GM12873 (cell line): ENCODE data around the gene KCNIP4.

Experiments used
- TF ChIP-seq, protein P1 (sequence below): IDR thresholded peaks from 2 replicates; pipeline ENCODE4 v1.5.1; 2012; ENCODE audit warnings: low read depth, mild to moderate bottlenecking, moderate library complexity, low read length, control low read depth; ENCODE audit not compliant: insufficient read depth; ENCODE audit errors: missing control alignments

KCNIP4 gene

DNA sequence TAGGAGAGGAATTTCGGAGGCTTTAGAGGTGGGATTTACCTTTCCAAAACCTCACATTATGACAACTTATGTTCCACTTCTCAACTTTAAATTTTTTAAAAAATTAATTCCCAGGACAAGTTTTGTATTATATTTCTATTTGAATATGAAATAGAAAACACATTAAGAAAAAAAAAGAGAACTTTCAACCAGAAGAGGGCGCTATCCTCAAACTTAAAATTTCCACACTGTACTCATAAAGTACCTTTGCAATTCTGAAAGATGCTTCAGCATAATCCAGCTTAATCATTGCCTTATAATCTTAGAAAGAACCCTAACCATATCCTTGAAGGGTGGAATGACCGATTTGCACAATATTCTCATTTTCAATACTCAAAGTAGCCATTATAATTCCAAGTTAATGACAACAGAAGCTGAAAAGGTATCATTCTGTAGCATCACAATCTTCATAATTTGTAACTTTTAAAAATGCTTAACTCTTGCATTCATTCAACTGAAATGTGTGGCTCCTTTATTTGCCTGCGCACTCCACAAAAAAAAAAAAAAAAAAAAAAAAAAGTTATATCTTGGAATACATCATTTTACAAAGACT lies 158.0 kb downstream of the KCNIP4 start:
- TF ChIP-seq, protein P1, sequence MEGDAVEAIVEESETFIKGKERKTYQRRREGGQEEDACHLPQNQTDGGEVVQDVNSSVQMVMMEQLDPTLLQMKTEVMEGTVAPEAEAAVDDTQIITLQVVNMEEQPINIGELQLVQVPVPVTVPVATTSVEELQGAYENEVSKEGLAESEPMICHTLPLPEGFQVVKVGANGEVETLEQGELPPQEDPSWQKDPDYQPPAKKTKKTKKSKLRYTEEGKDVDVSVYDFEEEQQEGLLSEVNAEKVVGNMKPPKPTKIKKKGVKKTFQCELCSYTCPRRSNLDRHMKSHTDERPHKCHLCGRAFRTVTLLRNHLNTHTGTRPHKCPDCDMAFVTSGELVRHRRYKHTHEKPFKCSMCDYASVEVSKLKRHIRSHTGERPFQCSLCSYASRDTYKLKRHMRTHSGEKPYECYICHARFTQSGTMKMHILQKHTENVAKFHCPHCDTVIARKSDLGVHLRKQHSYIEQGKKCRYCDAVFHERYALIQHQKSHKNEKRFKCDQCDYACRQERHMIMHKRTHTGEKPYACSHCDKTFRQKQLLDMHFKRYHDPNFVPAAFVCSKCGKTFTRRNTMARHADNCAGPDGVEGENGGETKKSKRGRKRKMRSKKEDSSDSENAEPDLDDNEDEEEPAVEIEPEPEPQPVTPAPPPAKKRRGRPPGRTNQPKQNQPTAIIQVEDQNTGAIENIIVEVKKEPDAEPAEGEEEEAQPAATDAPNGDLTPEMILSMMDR, result peak; percentile 43

DNA sequence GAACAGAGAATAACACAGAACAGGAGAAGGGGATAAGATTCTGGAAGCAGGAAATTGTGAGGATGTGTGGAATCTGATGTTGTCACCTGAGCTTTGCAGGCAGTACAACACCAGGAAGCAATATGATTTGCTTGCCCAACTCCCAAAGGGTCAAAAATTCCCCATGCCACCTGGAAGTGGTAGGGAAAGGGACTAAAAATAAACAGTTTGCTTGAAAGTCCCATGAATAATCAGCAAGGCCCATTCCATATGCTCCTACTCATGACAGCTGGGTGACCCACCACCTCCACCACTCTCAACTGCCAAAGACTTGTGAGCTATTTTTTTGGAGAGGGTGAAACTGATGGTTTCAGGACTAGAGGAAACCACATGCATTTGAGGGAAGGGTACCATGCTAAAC lies 168.4 kb downstream of the KCNIP4 start:
- TF ChIP-seq, protein P1, result no peak

DNA sequence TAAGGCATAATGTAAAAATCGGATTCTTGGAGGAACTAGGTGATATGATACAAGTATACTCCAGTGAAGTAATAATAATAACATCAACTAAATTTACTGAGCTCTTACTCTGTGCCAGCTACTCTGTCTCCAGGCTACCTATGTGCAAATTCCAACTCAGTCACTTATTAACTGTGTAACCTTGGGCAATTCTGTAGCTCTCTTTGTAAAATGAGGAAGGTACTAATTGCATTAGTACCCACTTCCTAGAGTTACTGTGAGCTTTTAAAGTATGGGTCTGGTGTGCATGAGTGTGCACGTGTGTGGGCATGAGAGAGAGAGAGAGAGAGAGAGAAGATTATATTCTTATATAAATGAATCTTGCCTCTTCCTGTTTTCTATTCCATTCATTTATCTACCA lies 169.9 kb downstream of the KCNIP4 start:
- TF ChIP-seq, protein P1, result no peak

DNA sequence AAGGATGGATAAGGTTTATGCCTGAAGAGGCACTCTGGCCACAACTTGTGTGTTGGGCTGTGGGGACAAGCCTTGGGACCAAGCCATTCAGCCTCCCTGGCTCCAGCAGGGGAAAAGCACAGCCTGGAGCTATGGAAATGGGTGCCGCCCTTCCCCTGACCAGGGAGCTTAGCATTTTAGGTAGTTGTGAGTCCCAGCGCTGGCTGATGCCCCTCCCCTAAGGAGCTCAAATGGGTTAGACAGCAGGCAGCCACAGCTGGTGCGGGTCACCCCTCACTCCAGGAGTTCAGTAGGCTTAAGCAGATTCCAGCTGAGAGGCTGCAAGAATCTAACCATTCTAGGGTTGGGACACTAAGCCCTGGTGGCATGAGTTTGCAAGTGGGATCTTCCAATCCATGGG lies 172.9 kb downstream of the KCNIP4 start:
- TF ChIP-seq, protein P1, result no peak

DNA sequence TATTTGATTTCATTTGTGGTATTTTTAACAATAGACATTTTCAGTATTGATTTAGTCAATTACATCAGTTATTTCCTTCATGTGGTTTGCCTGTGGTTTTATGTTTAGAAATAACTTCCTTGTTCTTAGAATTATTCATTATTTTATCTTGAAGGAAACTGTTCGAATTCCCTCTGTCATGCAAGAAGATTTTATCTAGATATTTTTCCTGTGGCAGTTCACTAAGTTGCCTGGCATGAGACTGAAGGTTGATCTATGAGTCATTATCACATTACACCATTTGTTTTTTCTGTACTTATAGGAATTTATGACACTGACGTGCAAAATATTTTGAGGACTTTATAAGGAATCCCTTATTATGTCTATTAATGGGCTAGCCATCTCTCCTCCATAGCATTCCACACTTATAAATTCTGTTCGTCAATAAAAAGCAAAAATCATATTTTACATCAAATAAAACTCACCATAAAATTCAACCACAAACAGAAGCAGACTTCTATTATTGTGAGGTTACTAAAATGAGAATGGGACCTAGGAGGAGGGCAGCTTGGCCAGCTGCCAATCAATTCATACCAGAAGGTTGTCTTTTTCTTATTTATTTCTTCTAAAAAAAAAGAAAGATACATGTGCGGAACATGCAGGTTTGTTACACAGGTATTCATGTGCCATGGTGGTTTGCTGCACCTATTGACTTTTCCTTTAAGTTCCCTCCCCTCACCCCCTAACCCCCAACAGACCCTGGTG lies 179.0 kb downstream of the KCNIP4 start:
- TF ChIP-seq, protein P1, result no peak

DNA sequence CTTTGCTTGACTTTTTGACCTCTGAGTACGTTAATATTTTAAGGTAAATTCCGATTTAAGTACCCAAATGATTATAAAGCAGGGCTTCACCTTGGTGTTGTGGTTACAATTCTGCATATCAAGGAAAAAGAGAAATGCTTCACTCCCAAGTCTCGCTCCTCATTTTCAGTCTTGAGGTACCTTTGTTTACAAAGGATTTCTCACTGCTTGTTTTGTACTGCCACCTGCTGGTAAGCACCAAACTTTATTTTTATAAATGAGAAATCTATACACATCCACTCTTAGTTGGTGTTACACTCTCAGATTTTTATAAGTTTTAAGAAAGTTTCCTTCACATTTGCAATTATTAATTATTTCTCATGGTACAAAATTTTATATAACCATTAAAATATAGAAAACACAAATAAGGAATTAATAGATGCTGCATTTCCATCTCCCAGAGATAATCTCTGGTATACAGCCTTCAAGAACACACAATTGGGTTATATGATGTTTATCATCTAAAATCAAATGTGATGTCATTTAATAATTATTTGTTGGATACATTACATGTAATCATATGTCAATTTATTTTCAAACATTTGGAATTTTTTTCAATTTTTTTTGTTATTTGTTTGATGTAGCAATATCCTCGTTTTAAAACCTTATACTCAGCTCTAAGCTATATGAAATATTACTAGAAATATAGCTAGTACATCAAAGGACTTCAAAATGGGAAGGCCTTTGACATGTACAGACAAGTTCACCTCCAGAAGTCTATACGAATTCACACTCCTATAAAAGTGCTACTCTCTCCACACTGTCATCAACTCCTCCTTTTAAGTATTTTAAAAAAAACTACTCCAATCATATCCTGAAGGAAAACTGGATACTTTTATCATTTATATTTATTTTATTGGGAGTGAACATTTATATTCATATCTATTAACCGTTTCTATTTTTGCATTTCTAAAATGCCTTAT lies 179.9 kb downstream of the KCNIP4 start:
- TF ChIP-seq, protein P1, result peak; percentile 61
